Subcutaneous adipose tissue (tissue), 4 donors: ENCODE measurements around the gene EPHB2. TPM values are rescaled to one million over a fixed set of nuclear protein-coding genes. Genes with fewer than 3 reads are reported as not detected.

Experiments
- total RNA-seq, 4 donors: library from RNA; depleted of rRNA; stranded (reverse); fragments of >200 nt; gene quantifications; one replicate each; pipeline ENCODE4 v1.1.0, GENCODE V29; 2016
- TF ChIP-seq, protein P1 (sequence below): fragments of 450-650 bp; IDR thresholded peaks from one replicate; pipeline ENCODE4 v1.5.1; 2016; ENCODE audit warnings: low read depth, mild to moderate bottlenecking, control low read depth, antibody characterized with exemption, moderate library complexity

Gene EPHB2
- total RNA-seq, 4 donors from 2014 or later = 1.6 to 9.2 (median 5.1) TPM

DNA sequence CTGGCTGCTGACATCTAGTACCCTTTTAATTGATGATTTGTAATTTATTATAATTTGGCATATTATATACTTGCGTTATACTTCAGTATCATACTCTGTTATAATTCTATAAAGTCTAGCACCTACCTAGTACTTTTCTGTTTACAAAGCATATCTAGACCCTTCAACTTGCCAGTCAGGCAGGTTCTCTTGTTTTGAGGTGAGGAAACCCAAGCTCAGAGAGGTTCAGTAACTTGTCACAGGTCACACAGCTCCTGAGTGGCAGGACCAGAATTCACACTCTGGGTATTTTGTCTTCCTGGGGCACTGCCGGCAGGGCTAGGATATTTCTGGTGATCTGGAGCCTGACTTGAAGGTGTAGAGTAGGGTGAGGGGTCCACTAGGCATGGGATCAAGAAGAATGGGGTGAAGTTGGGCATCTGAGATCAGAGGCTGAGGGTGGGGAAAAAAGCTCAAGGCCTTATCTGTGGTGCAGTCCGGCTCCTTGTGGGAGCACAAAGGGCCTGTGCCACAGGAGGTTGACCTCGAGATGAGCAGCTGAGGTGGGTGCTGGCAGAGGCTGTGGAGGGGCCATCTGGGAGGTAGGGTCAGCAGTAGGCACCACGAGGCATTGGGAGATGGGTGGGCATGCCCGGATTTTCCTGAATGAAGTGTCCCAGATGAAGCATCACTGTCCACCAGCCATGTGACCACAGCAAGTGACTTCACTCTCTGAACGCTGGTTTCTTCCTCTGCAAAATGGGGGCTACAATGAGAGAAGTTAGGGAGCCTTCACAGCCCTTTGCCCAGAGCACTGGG, 102.6 kb downstream of the EPHB2 start:
- TF ChIP-seq, protein P1, sequence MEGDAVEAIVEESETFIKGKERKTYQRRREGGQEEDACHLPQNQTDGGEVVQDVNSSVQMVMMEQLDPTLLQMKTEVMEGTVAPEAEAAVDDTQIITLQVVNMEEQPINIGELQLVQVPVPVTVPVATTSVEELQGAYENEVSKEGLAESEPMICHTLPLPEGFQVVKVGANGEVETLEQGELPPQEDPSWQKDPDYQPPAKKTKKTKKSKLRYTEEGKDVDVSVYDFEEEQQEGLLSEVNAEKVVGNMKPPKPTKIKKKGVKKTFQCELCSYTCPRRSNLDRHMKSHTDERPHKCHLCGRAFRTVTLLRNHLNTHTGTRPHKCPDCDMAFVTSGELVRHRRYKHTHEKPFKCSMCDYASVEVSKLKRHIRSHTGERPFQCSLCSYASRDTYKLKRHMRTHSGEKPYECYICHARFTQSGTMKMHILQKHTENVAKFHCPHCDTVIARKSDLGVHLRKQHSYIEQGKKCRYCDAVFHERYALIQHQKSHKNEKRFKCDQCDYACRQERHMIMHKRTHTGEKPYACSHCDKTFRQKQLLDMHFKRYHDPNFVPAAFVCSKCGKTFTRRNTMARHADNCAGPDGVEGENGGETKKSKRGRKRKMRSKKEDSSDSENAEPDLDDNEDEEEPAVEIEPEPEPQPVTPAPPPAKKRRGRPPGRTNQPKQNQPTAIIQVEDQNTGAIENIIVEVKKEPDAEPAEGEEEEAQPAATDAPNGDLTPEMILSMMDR = no peak

DNA sequence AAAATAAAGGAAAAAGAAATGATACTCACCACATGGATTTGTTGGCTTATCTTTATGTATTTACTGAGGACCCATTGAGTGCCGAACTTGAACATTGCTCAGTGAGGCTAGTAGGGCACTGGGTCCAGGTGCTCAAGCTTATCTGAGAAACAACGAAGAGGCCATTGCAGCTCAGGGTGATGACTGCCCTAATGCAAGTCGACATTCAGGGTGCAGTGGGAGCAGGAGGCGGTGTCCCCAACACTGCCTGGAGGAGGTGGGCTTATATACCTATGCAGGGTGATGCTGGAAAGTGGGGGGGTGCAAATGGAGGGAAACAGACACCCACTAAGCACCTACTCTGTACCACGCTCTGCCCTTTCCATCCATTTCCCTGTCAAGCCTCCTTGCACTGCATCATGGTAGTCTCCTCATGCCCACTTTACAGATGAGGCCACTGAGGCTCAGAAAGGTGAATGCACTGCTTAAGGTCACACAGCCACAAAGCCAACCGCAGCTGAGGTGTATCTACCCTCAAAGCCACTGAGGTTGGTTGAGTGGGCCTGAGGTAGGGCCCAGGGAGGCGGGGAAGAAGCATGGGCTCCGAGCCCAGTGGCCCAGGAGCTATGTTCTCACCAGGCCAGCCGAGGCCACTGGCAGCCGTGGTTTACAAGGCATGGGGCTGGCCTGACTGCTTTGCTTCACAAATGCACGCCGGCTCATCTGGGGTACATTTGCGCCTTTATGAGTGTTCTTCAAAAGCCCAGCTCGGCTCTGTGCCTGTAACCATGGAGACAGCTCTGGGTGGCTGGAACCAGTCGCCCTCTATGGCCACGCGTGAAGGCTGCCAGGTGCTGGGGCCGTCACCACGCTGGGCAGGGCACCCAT, 103.8 kb downstream of the EPHB2 start:
- TF ChIP-seq, protein P1 = no peak

DNA sequence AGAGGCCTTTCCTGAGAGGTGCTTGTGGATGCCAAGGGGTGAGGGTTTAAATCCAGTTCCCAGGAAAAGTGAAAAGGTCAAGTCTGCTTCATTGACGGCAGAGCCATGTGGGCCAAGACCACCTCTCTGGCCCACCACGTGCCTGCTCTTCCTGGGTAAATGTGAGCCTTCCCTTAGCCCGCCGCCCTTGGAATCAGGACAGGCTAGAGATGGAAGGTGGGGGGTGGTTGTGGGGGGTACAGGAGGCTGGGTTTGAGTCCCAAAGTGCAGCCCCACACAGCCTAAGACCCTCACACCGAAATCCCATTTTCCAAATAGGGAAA, 104.4 kb downstream of the EPHB2 start:
- TF ChIP-seq, protein P1 = no peak

DNA sequence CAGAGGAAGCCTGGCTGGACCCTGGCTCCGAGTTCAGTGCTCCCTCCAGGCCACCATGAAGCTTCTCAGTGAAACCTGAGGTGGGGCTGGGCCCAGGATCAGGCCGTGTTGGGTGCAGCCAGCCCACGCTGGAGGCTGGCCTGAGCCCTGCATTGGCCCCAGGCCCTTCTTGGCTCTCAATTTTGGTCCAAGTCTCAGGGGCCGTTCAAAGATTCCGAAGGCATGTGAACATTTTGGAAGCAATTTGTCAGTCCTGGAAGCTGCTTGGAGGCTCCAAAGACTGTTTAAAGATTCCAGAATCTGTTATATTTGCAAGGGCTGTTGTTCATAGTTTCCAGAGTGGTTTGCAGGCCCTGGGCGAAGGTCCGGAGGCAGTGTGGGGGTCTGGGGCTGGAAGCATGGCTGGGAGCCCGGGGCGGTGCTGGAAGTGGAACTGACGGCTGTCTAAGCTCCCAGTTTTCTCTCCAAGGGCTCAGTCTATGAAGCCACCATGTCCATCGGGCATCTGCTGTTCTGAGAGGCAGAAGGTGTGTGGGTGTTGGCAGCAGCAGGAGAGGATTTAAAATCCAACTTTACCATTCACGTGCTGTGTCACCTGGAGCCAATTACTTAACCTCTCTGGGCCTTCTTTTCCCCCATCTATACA, 104.9 kb downstream of the EPHB2 start:
- TF ChIP-seq, protein P1 = no peak

DNA sequence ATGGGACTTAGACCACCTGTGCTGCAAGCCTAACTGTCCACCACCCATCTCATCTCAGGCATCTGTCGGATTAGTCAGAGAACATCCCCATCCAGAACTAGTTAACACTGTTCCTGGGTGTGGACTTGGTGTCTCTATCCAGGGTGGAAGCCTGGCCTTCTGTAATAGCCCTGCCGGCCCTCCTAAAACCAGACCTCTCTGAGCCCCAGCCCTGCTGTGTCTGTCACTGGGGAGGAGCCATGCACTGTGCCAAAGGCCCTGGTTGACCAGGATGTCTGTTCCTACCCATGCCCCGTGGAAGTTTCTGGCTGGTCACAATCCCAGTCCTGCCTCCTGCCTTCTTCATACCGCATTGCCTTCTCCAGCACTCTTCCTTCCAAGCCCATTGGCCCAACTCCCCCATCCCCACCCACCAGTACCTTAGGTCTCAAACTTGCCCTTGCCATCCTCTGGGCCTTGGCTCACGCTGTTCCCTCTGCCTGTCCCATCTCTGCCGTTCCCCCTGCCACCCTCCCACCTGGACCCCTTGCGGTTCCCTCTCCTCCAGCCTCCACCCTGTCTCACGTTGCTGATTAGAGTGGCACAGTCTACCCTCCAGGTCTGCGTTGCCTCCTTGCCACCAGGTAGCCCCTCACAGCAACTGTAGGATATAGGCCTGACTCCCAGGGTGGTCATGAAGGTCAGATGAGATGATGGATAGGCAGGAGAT, 105.6 kb downstream of the EPHB2 start:
- TF ChIP-seq, protein P1 = no peak

DNA sequence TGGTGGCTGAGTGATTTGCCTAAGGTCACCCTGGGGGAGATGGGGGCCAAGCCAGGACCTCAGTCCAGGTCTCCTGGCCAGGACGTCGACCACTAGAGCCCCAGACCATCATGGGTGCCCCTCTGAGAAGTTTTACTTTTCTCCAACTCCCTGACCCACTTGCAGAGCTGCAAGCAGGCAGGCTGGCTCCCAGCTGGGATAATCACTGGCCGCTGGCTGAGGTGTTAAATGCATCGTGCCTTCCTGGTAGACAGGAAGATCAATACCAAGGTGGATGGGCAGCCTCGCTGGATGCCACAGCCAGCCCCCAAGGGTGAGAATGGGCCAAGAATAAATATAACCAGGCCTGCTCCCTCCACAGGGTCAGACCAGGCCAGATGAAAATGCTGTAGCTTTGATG, 106.2 kb downstream of the EPHB2 start:
- TF ChIP-seq, protein P1 = no peak
